HG03139 (cell line): ENCODE data around the gene CAMKV.

Experiments used
- ATAC-seq: cut with Tn5 transposase; IDR thresholded peaks from one replicate; pipeline ENCODE4 v1.9.1; 2021; ENCODE audit not compliant: unreplicated experiment

Gene CAMKV

GRCh38 chr3:49896345-49896744 is 26.6 kb upstream of the CAMKV start:
- no peak for ATAC-seq

DNA sequence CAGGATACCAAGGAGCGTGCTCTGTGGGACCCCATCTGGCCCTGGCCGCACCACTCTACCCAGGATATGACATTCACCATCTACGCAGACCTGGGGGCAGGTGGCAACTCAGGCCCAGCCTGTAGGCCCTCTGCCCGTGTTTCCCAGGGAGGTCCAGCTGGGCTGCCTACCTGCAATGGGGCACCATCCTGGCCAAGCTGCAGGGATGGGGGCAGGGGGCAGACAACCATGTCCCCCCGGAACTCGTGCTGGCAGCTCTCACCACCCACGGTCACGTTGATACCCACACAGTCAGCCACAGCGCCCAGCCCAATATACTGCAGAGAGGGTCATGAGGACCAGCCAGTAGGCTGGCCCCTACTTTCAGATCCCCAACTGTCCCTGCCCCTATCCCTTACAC is 26.1 kb upstream of the CAMKV start:
- ATAC-seq, result no peak

GRCh38 chr3:49889296-49889695 is 19.6 kb upstream of the CAMKV start:
- ATAC-seq, result no peak

GRCh38 chr3:49886922-49887265 is 17.2 kb upstream of the CAMKV start:
- no peak for ATAC-seq

- no peak for ATAC-seq
Measured at GRCh38 chr3:49883998-49884397, 14.3 kb upstream of the CAMKV start.

DNA sequence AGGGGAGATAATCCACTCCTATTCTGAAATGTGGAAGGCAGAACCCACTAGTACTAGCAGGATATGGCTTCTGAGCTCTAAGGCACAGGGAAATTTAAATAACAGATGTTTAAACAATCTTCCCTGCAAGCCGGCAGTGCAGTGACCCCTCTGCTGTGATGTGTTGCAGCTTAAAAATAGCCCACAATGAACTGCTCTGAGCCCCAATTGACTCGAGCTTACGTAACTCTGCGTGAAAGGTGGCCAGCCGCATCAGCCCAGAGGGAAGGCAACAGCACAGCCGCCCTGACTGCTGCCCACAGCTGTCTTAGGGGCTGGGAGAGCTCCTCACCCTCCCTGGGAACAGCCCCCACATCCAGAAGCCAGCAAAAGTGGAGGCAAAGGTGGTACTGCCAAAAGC is 12.5 kb upstream of the CAMKV start:
- no peak for ATAC-seq

DNA sequence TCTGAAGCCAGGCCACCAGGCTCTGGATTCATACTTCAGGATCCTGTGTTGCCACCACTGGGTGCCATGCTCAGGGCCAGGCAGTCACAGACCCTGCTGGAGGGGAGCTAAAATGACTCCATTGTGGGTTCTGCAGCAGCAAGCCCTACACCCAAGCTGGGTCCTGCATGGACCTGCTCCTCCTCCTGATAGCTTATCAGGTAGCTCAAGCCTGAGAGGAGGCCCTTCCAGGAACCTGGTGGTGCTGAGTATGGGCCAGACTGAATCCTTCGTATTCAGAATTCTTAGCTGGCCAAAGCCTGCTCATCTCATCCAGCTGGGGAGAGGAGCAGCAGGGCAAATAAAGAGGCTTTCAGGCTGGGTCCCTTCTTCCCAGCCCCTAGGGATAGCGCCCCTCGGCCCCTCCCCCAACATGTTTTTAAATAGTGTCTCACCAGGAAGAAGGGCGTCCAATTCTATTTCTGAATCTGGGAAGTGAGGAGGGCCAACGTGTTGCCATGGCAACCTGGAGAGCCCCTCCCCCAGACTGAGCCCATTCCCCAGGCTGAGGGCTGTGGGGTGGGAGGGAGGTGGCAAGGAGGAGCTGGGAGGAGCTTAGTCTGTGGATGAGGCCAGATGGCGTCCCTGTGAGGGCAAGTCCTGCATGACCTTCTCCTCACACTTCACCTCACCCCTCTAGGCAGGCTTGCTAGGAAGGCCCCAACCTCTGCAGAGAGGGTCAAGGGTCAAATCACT is 11.0 kb upstream of the CAMKV start:
- ATAC-seq, result no peak

DNA sequence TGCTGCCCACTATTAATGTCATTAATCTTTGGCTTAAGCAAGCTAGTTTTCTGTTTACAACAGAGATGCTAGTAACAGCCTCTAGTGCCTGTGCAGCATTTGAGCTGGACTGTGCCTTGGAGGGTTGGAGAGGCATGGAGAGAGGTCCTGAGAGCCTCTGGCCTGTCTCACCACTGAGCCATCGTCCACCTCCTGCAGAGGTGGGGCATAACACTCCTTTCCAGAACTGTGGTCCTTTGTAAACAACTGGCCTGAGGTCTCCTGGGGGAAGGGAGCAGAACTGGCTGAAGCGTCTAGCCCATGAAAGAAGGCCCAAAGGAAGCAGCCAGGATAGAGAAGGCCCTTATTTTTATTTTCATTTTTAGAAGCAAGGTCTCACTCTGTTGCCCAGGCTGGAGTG is 10.0 kb upstream of the CAMKV start:
- ATAC-seq, result no peak

- ATAC-seq, result no peak
Measured at GRCh38 chr3:49878686-49879085, 9.0 kb upstream of the CAMKV start.

DNA sequence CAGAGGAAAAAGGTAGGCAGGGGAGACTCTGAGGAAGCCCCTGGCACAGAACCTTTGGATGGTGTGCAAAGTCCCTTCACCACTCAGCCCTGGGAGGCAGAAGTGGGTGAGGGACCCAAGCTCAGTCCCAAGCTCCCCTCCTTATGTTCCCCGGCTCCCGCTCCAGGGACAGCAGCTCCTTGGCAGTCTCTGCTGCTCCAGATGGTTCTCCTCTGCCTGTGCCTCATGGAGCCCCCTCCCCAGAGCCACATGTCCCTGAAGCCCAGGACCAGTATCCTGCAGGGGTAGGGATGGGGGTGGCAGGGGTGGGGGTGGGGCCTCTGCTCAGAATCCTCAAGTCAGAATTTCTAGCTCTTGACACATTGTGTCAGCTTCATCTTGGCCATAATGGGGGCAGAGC is 8.0 kb upstream of the CAMKV start:
- no peak for ATAC-seq

DNA sequence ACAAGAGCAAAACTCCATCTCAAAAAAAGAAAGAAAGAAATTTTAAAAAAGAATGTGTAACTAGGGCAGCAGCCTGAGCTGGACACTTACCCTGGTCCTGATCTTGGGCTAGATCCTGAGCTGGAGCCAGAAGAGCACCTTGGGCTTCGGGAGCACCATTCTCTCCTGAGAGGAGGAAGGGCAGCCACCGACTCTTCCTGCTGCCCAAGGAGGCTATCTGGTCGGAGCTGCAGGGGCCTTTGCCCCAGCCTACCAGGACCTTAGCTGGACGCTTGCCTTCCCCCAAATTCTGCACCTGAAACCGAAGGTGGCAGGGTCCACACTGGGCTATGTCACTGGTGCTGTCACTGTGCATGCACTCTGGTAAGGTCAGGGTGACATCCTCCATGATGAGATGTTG is 6.9 kb upstream of the CAMKV start:
- ATAC-seq, result no peak

- no peak for ATAC-seq
Measured at GRCh38 chr3:49873623-49874022, 3.9 kb upstream of the CAMKV start.

- ATAC-seq, result no peak
Measured at GRCh38 chr3:49872801-49873281, 3.1 kb upstream of the CAMKV start.

DNA sequence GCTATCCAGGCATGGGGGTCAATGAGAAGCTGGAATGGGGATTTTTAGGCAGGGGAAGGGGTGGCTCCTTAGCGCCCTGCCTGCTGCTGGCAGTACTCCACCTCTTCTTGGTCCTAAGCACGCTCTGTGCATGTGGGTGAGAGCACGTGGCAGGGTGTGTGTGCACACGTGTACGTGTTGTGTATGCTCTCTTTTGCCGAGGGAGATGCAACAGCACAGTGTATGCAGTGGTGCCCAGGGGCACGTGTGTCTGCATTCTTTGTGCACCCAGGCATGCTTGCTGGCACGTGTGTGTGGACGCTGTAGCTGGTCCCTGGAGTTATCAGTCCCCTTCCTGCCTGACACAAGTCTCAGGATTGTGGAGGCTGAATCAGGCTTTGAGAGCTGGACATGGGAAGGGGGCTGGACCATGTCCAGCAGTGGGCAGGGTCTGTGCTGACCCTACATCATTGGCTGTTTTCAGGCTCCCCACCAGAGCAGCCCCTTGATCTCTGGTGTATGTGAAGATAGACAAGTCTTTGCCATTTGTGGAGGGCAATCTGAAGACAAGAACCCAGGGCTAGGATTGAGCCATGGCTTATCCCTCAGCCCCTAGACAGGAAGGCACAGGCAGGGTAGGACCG is 1.9 kb upstream of the CAMKV start:
- no peak for ATAC-seq

GRCh38 chr3:49868862-49869466 is 742 bp downstream of the CAMKV start:
- ATAC-seq, result no peak

GRCh38 chr3:49867871-49868321 is 1.8 kb downstream of the CAMKV start:
- no peak for ATAC-seq

GRCh38 chr3:49867400-49867799 is 2.3 kb downstream of the CAMKV start:
- ATAC-seq, result no peak

DNA sequence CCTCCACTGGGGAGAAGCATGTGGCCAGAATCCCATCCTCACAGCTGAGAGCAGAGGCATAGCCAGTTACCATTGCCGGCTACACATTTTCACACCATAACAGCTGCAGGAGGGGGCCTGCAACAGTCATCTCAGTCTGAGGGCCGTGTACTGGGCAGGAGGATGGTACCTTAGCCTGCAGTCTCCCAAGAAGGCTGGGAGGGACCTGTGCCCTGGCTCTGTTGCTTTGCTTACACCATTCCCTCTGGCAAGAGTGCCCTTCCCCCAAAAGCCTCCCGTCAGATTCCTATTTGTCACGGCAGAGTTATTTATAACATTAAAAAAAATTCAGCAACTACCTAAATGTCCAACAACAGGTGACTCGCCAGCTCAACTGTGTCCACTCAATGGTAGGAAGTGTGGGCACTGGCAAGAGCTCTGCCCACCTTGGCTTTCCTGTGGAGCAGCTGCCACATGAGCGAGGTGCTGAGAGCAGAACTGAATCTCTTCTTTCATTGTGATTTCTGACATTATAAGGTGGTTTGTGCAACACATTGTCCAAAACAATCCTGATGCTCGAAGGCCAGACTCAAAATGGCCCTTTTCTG is 4.4 kb downstream of the CAMKV start:
- no peak for ATAC-seq

DNA sequence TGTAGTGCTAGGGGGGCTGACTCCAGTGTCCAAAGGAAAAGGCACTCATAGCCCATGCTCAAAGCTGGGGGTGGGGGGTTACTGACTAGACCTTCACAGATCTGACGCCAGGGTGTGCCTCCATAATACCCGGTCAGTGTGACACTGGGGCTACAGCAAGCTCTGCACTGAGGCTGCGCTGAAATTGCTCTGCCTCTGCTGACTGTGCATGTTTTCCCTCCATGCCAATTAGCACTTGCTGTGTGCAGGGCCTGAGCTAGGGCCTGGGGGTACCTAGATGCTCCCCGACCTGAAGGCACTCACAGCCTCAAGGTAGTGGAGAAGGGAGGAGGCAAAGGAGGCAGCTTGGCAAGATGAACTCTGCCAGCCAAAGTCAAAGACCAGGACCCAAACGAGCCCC is 5.2 kb downstream of the CAMKV start:
- no peak for ATAC-seq

DNA sequence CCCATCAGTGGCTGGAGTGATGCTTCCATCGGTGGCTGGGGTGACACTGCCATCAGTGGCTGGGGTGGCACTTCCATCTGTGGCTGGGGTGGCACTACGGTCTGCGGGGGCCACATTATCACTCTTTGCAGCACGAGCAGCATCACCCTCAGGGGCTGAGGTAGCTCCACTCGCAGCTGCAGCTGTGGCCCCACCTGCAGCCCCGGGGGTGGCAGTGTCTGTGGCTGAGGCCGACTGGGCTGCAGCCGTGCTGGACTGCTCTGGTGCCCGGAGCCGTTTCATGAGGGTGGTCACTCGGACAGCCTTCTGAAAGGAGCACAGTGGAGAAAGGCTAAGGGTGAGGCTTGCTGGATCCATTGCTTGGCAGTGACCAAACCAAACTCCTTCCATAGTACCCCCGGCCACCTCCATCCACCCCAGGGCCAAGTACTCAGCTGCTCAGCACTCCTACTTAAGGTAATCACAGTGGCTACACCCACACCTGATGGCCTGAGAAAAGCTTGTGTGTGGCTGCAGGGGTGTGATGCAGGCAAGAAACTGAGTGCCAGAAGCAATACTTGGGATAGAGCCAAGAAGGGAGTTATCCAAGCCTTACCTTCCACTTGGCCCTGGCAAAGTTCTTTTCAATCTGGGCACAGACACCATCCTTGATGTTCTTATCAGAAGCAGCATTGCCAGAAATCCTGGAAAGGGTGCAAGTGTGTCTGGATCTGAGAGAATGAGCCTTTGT is 10.0 kb downstream of the CAMKV start:
- no peak for ATAC-seq
